HFF-Myc (cell line): ENCODE measurements around the gene GALNS.

Experiments
- DNase-seq: peaks from one replicate; pipeline ENCODE4 v3.0.0-alpha.2; 2011; ENCODE audit warnings: low read depth; ENCODE audit errors: extremely low read depth
- H3K4me3 ChIP-seq: replicated peaks from 2 replicates; pipeline ENCODE4 v1.5.1; 2011; ENCODE audit warnings: low read depth, mild to moderate bottlenecking, control low read depth, low read length
- CTCF ChIP-seq: IDR thresholded peaks from 2 replicates; pipeline ENCODE4 v1.5.1; 2012; ENCODE audit warnings: mild to moderate bottlenecking, low read depth, low read length, control low read depth; ENCODE audit errors: missing control alignments

Gene GALNS

GRCh38 chr16:88771294-88771772 is 85.4 kb downstream of the GALNS start:
- DNase-seq = no peak
- no peak overlapping the region for H3K4me3 ChIP-seq
- TF ChIP-seq CTCF = no peak

- DNase-seq = no peak
- H3K4me3 ChIP-seq = no peak overlapping the region
- no peak for TF ChIP-seq CTCF
Measured at GRCh38 chr16:88770461-88771293, 86.1 kb downstream of the GALNS start.

- no peak overlapping the region for H3K4me3 ChIP-seq
- no peak for DNase-seq
- no peak for TF ChIP-seq CTCF
Measured at GRCh38 chr16:88769617-88770460, 86.9 kb downstream of the GALNS start.

- H3K4me3 ChIP-seq = no peak overlapping the region
- TF ChIP-seq CTCF = no peak
- no peak for DNase-seq
Measured at GRCh38 chr16:88768071-88768783, 88.5 kb downstream of the GALNS start.

- H3K4me3 ChIP-seq = no peak overlapping the region
- no peak for TF ChIP-seq CTCF
- no peak for DNase-seq
Measured at GRCh38 chr16:88767546-88768070, 89.1 kb downstream of the GALNS start.

GRCh38 chr16:88766975-88767374 is 89.8 kb downstream of the GALNS start:
- TF ChIP-seq CTCF = no peak
- DNase-seq = no peak
- no peak overlapping the region for H3K4me3 ChIP-seq
